Keratinocyte (primary cell): ENCODE data around the gene FRAS1. TPM values are rescaled to one million over a fixed set of nuclear protein-coding genes. Genes with fewer than 3 reads are reported as not detected.

Source experiments
- DNase-seq: peaks from one replicate; pipeline ENCODE4 v3.0.0-alpha.2; 2011; ENCODE audit warnings: low read depth, missing footprints, low spot score
- FAIRE-seq: peaks from 2 replicates; lab custom pipeline; 2011; peaks lifted over from hg19 to GRCh38; lab: Jason Lieb, UNC
- H2AFZ ChIP-seq: 2 replicates; pipeline ENCODE4 v1.6.0; 2012; ENCODE audit warnings: low read length, control low read depth, inconsistent platforms; ENCODE audit not compliant: control insufficient read depth
- H3K27ac ChIP-seq: 2 replicates; pipeline ENCODE4 v1.5.1; 2011; ENCODE audit warnings: low read length; ENCODE audit not compliant: control insufficient read depth, insufficient read depth
- H3K27me3 ChIP-seq: 3 replicates; pipeline ENCODE4 v1.6.0; 2011; ENCODE audit warnings: low read length; ENCODE audit not compliant: control insufficient read depth, insufficient read depth; ENCODE audit errors: extremely low read depth
- H3K36me3 ChIP-seq, 2 experiments: 2 replicates in 1 of 2; 3 replicates in 1 of 2; pipeline ENCODE4 v1.5.1; 2011; ENCODE audit warnings: low read length in 2 of 2, mild to moderate bottlenecking in 1 of 2; ENCODE audit not compliant: control insufficient read depth in 2 of 2, insufficient read depth in 2 of 2; ENCODE audit errors: extremely low read depth in 1 of 2
- H3K4me1 ChIP-seq: 3 replicates; pipeline ENCODE4 v1.5.1; 2011; ENCODE audit warnings: low read length; ENCODE audit not compliant: control insufficient read depth, insufficient read depth; ENCODE audit errors: extremely low read depth
- H3K4me2 ChIP-seq: 3 replicates; pipeline ENCODE4 v1.6.0; 2011; ENCODE audit warnings: low read depth, low read length; ENCODE audit not compliant: control insufficient read depth, insufficient read depth; ENCODE audit errors: extremely low read depth
- H3K4me3 ChIP-seq, 3 experiments: fragments of 200-600 bp in 1 of 3; sonication (generic) in 1 of 3; 2 replicates in 2 of 3; 3 replicates in 1 of 3; pipeline ENCODE4 v1.5.1; 2011 to 2016; ENCODE audit warnings: low read length in 3 of 3, mild to moderate bottlenecking in 3 of 3, control low read depth in 2 of 3, inconsistent platforms in 1 of 3, low read depth in 1 of 3, mixed read lengths in 1 of 3, mixed run types in 1 of 3, moderate library complexity in 1 of 3; ENCODE audit not compliant: control insufficient read depth in 2 of 3, insufficient read depth in 2 of 3; ENCODE audit errors: extremely low read depth in 1 of 3
- H3K79me2 ChIP-seq: 2 replicates; pipeline ENCODE4 v1.6.0; 2012; ENCODE audit warnings: low read length; ENCODE audit not compliant: control insufficient read depth, insufficient read depth
- H3K9ac ChIP-seq: 3 replicates; pipeline ENCODE4 v1.6.0; 2011; ENCODE audit warnings: low read length; ENCODE audit not compliant: control insufficient read depth, insufficient read depth; ENCODE audit errors: extremely low read depth
- H3K9me1 ChIP-seq: 3 replicates; pipeline ENCODE4 v1.6.0; 2011; ENCODE audit warnings: low read length; ENCODE audit not compliant: control insufficient read depth, insufficient read depth; ENCODE audit errors: extremely low read depth
- H3K9me3 ChIP-seq: 2 replicates; pipeline ENCODE4 v1.5.1; 2012; ENCODE audit warnings: low read depth, low read length; ENCODE audit not compliant: control insufficient read depth
- H4K20me1 ChIP-seq: 3 replicates; pipeline ENCODE4 v1.6.0; 2011; ENCODE audit warnings: low read length; ENCODE audit not compliant: control insufficient read depth, insufficient read depth; ENCODE audit errors: extremely low read depth
- EZH2 ChIP-seq: IDR thresholded peaks from one replicate; pipeline ENCODE4 v1.6.1; 2012; ENCODE audit warnings: inconsistent platforms, mild to moderate bottlenecking, low read length, moderate library complexity
- dilution Hi-C: fragments of 300-500 bp; cut with MboI; formaldehyde crosslinking; loops from one replicate; pipeline ENCODE4 v1.7.0; 2020; ENCODE audit warnings: low sequenced_read_pairs; ENCODE audit not compliant: extremely low pct_ligation_motif_present
- polyA plus RNA-seq, 5 experiments: library from polyadenylated mRNA; depleted of rRNA in 3 of 5; stranded (reverse) in 3 of 5; stranded (forward) in 1 of 5; unstranded in 1 of 5; fragments of >200 nt; gene quantifications; 1 replicate in 1 of 5; 2 replicates in 3 of 5; 3 replicates in 1 of 5; pipeline versions ENCODE4 v1.2.1 to v1.2.3, GENCODE V29; 2011 to 2012; ENCODE audit warnings: missing spikeins in 2 of 5, low read depth in 1 of 5, low replicate concordance in 1 of 5
- TF ChIP-seq, protein P1 (sequence below), 3 experiments: IDR thresholded peaks in 1 of 3; conservative IDR thresholded peaks in 1 of 3; optimal IDR thresholded peaks in 1 of 3; 2 replicates in 2 of 3; 3 replicates in 1 of 3; pipeline versions ENCODE3 to v1.5.1; 2011; ENCODE audit warnings: low read length in 3 of 3, mild to moderate bottlenecking in 3 of 3, moderate library complexity in 2 of 3, control low read depth in 1 of 3, inconsistent platforms in 1 of 3; ENCODE audit not compliant: insufficient read depth in 2 of 3; ENCODE audit errors: extremely low read depth in 1 of 3

FRAS1 gene
- polyA plus RNA-seq, 1 donor (not counting 4 experiments of a cell fraction or from before 2014, with no cell fraction given): 3.5 TPM

DNA sequence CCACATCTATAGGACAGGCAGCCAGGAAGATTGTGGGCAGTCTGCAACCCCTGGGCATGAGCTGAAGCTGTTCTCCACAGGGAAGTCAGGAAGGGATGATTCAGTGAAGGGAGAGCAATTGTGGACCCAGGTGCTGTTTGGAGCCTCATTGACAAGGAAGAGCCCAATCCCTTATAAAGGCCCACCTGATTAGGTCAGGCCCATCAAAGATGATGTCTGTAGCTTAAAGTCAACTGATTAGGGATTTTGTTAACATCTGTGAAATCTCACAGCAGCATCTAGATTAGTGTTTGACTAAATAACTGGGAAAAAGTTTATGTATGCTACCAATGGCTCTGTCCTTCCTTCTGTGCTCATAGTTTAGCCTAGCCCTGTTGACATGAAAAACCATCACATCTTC, 127.5 kb downstream of the FRAS1 start:
- Histone ChIP-seq H2AFZ (no peak overlapping the region), H3K9me3 (no peaks in the 10 kb centered on the region), H4K20me1 (no peaks in the 10 kb centered on the region), H3K9me1 (no peaks in the 10 kb centered on the region), H3K36me3 (no peaks in the 10 kb centered on the region), H3K9ac (no peak overlapping the region), H3K4me3 (no peak overlapping the region), H3K27ac (no peak overlapping the region), H3K4me1 (peaks cover 5% of the 10 kb centered on the region), H3K4me2 (no peak overlapping the region), H3K79me2 (no peaks in the 10 kb centered on the region), H3K27me3 (no peaks in the 10 kb centered on the region)
- FAIRE-seq: no peak
- dilution Hi-C loops: no loop called here
- TF ChIP-seq, protein P1, sequence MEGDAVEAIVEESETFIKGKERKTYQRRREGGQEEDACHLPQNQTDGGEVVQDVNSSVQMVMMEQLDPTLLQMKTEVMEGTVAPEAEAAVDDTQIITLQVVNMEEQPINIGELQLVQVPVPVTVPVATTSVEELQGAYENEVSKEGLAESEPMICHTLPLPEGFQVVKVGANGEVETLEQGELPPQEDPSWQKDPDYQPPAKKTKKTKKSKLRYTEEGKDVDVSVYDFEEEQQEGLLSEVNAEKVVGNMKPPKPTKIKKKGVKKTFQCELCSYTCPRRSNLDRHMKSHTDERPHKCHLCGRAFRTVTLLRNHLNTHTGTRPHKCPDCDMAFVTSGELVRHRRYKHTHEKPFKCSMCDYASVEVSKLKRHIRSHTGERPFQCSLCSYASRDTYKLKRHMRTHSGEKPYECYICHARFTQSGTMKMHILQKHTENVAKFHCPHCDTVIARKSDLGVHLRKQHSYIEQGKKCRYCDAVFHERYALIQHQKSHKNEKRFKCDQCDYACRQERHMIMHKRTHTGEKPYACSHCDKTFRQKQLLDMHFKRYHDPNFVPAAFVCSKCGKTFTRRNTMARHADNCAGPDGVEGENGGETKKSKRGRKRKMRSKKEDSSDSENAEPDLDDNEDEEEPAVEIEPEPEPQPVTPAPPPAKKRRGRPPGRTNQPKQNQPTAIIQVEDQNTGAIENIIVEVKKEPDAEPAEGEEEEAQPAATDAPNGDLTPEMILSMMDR (optimal IDR thresholded peaks at IDR 0.05 in 1 of 3, IDR thresholded peaks at IDR 0.05 in 1 of 3, conservative IDR thresholded peaks at IDR 0.05 in 1 of 3; ENCODE audit: extremely low read depth in 1 of 3, insufficient read depth in 2 of 3, low read length in 3 of 3): no peak
- no peak for TF ChIP-seq EZH2
- no peak for DNase-seq

DNA sequence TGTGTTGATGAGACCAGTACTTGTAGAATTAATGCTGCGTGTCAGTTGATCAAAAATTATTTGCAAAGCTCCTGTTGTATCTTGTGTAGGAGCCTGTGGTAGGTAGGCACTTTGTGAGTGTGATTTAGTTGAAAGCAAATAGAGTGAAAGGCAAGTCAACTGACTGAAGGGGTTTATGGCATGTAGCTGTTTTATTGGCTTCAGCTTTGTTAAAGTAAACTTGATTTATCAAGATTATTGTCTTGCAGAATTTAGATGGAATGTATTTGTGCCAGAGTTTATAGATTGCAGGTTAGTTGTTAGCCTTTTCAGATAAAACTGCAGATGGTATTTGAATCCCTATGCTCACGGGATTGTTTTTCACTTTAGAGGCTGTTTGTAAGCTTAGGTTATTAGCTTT, 128.0 kb downstream of the FRAS1 start:
- Histone ChIP-seq H3K36me3 (no peaks in the 10 kb centered on the region), H3K79me2 (no peaks in the 10 kb centered on the region), H2AFZ (no peak overlapping the region), H3K4me1 (peaks cover 3% of the 10 kb centered on the region), H4K20me1 (no peaks in the 10 kb centered on the region), H3K9me3 (no peaks in the 10 kb centered on the region), H3K9me1 (no peaks in the 10 kb centered on the region), H3K27ac (no peak overlapping the region), H3K4me3 (no peak overlapping the region), H3K4me2 (no peak overlapping the region), H3K9ac (no peak overlapping the region), H3K27me3 (no peaks in the 10 kb centered on the region)
- DNase-seq (no peak), FAIRE-seq (peak; percentile 26)
- dilution Hi-C loops: no loop called here
- TF ChIP-seq, protein P1 (optimal IDR thresholded peaks at IDR 0.05 in 1 of 3, IDR thresholded peaks at IDR 0.05 in 1 of 3, conservative IDR thresholded peaks at IDR 0.05 in 1 of 3; ENCODE audit: extremely low read depth in 1 of 3, insufficient read depth in 2 of 3, low read length in 3 of 3): no peak
- TF ChIP-seq EZH2: no peak
